Lung (tissue), 12 donors: Measurements from ENCODE around the gene ESRRB. TPM values are rescaled to one million over a fixed set of nuclear protein-coding genes. Genes with fewer than 3 reads are reported as not detected.

Experiments used
- ATAC-seq: fragments of 200-7000 bp; cut with Tn5 transposase; one replicate; pipeline ENCODE4 v1.9.1; 2020; ENCODE audit warnings: moderate number of reproducible peaks; ENCODE audit not compliant: insufficient read depth, low FRiP score
- DNase-seq, 3 donors: peaks; one replicate each; pipeline ENCODE4 v3.0.0-alpha.2; 2013 to 2017
- H3K27ac ChIP-seq, 2 donors: one replicate each; pipeline ENCODE4 v1.5.1; 2013; ENCODE audit warnings: mild to moderate bottlenecking in 2 of 2, moderate library complexity in 2 of 2, control low read depth in 1 of 2, inconsistent platforms in 1 of 2, low read depth in 1 of 2, low read length in 1 of 2
- H3K27me3 ChIP-seq, 3 donors: one replicate each; pipeline ENCODE4 v1.5.1; 2013; ENCODE audit warnings: low read length in 2 of 3; ENCODE audit not compliant: control insufficient read depth in 3 of 3, insufficient read depth in 3 of 3
- H3K36me3 ChIP-seq, 4 donors: one replicate each; pipeline ENCODE4 v1.5.1; 2013; ENCODE audit warnings: low read length in 4 of 4, mild to moderate bottlenecking in 1 of 4, moderate library complexity in 1 of 4; ENCODE audit not compliant: control insufficient read depth in 4 of 4, insufficient read depth in 4 of 4
- H3K4me1 ChIP-seq, 5 donors: one replicate each; pipeline ENCODE4 v1.5.1; 2013; ENCODE audit warnings: low read length in 5 of 5, mild to moderate bottlenecking in 2 of 5, moderate library complexity in 1 of 5; ENCODE audit not compliant: control insufficient read depth in 5 of 5, insufficient read depth in 5 of 5
- H3K4me3 ChIP-seq: one replicate; pipeline ENCODE4 v1.5.1; 2013; ENCODE audit warnings: mild to moderate bottlenecking, control low read depth, moderate library complexity
- H3K9ac ChIP-seq, 2 donors: one replicate each; pipeline ENCODE4 v1.5.1; 2013; ENCODE audit warnings: low read length in 2 of 2, control low read depth in 1 of 2; ENCODE audit not compliant: insufficient read depth in 1 of 2
- H3K9me3 ChIP-seq, 4 donors: one replicate each; pipeline ENCODE4 v1.5.1; 2013; ENCODE audit warnings: low read length in 3 of 4, mild to moderate bottlenecking in 1 of 4, moderate library complexity in 1 of 4; ENCODE audit not compliant: control insufficient read depth in 4 of 4, insufficient read depth in 3 of 4
- CTCF ChIP-seq: IDR thresholded peaks from 2 replicates; pipeline ENCODE4 v1.5.1; 2012; ENCODE audit warnings: mild to moderate bottlenecking; ENCODE audit errors: control extremely low read depth, extremely low read depth
- WGBS, 2 donors: extraction: QIAGEN DNeasy Blood & Tissue Kit; methylation state at CpG; one replicate each; pipeline ENCODE4 v1.1.7; 2013; 5-methylcytosine and 5-hydroxymethylcytosine counted together
- polyA plus RNA-seq, 2 donors: library from polyadenylated mRNA; stranded (reverse); fragments of 200-250 nt; gene quantifications; one replicate each; pipeline ENCODE4 v1.2.1, GENCODE V29; 2013
- total RNA-seq, 2 donors: library from RNA; depleted of rRNA in 1 of 2; stranded (reverse); fragments of >200 nt in 1 of 2; gene quantifications; one replicate each; pipeline ENCODE4 v1.2.1, GENCODE V29; 2014 to 2021
- donor health status: control.
- donor health status: control.
- donor health status: Bipolar disorder and iron deficiency.
- donor health status: healthy.
- donor health status: DM: yes; HTN: yes; CAD: no.

The ESRRB gene
- total and polyA plus RNA-seq, 4 donors: 0.02 to 0.26 (median 0.18) TPM

- Histone ChIP-seq H3K4me3 (no peak overlapping the region), H3K4me1 (no peaks in the 10 kb centered on the region), H3K36me3 (no peaks in the 10 kb centered on the region), H3K27me3 (no peaks in the 10 kb centered on the region), H3K9me3 (peaks cover 0 to 2% (median 0%) of the 10 kb centered on the region in 4 donors), H3K27ac (no peak overlapping the region), H3K9ac (no peak overlapping the region)
- no peak for ATAC-seq
- no peak for DNase-seq
- 58 to 61% methylated on average over 16 of the region's 16 CpGs for WGBS, 2 donors
- TF ChIP-seq CTCF: no peak
Observed at GRCh38 chr14:76337635-76338545, 38.0 kb upstream of the ESRRB start.

- DNase-seq: no peak
- Histone ChIP-seq H3K9ac (no peak overlapping the region), H3K36me3 (no peaks in the 10 kb centered on the region), H3K27ac (no peak overlapping the region), H3K4me3 (no peak overlapping the region), H3K27me3 (no peaks in the 10 kb centered on the region), H3K9me3 (peaks cover 0 to 5% (median 0%) of the 10 kb centered on the region in 4 donors), H3K4me1 (no peaks in the 10 kb centered on the region)
- no peak for TF ChIP-seq CTCF
- WGBS, 2 donors: 73 to 78% methylated on average over 24 of the region's 24 CpGs
- ATAC-seq: no peak
Observed at GRCh38 chr14:76339728-76340615, 36.0 kb upstream of the ESRRB start.

GRCh38 chr14:76343386-76343785, 32.6 kb upstream of the ESRRB start:
- TF ChIP-seq CTCF: no peak

More at GRCh38 chr14:76343386-76343785, 32.6 kb upstream of the ESRRB start:
- no peaks in the 10 kb centered on the region for H3K4me1 ChIP-seq
- no peaks in the 10 kb centered on the region for H3K27me3 ChIP-seq
- no peak for ATAC-seq
- no peaks in the 10 kb centered on the region for H3K36me3 ChIP-seq
- no peak for DNase-seq
- no peak overlapping the region for H3K27ac ChIP-seq
- no peak overlapping the region for H3K9ac ChIP-seq
- WGBS, 2 donors: 75 to 82% methylated on average over 4 of the region's 4 CpGs
- H3K4me3 ChIP-seq: no peak overlapping the region
- peaks cover 0 to 5% (median 0%) of the 10 kb centered on the region in 4 donors for H3K9me3 ChIP-seq
